D721Med (cell line): ENCODE data around the gene HES2.
"Not testable (repeated sequence)": the region's sequence is repeated elsewhere in the genome, so short reads cannot be mapped to it uniquely, and the experiment has no call there.

Experiments used
- DNase-seq: peaks from one replicate; pipeline ENCODE4 v3.0.0; 2011; ENCODE audit warnings: low spot score; ENCODE audit not compliant: insufficient read length
- FAIRE-seq: peaks from 2 replicates; lab custom pipeline; 2011; peaks lifted over from hg19 to GRCh38; lab: Jason Lieb, UNC
- CTCF ChIP-seq: IDR thresholded peaks from 2 replicates; pipeline ENCODE4 v1.5.1; 2012; ENCODE audit warnings: mild to moderate bottlenecking, control low read depth; ENCODE audit not compliant: insufficient read depth; ENCODE audit errors: missing control alignments

The HES2 gene

GRCh38 chr1:6450005-6450450, 30.3 kb upstream of the HES2 start:
- no peak for TF ChIP-seq CTCF
- no peak for FAIRE-seq
- DNase-seq: no peak

- no peak for TF ChIP-seq CTCF
- FAIRE-seq (no peak), DNase-seq (no peak)
Observed at GRCh38 chr1:6448749-6449631, 29.3 kb upstream of the HES2 start.

- no peak for TF ChIP-seq CTCF
- DNase-seq (no peak), FAIRE-seq (no peak)
Observed at GRCh38 chr1:6447818-6448748, 28.4 kb upstream of the HES2 start.

GRCh38 chr1:6447016-6447817, 27.5 kb upstream of the HES2 start:
- DNase-seq (no peak), FAIRE-seq (no peak)
- no peak for TF ChIP-seq CTCF

- FAIRE-seq: no peak
- DNase-seq: no peak
- no peak for TF ChIP-seq CTCF
Observed at GRCh38 chr1:6446665-6447015, 26.9 kb upstream of the HES2 start.

GRCh38 chr1:6445929-6446328, 26.2 kb upstream of the HES2 start:
- not testable (repeated sequence) for FAIRE-seq, DNase-seq
